Measurements from ENCODE around the gene IFT43. TPM values are rescaled to one million over a fixed set of nuclear protein-coding genes. Genes with fewer than 3 reads are reported as not detected.
A peak's percentile ranks its signal among the peaks of the same experiment; 100 is the strongest.

The IFT43 gene
- total RNA-seq, 6 experiments from 2014 or later = 27.1 to 33.4 (median 29.3) TPM

DNA sequence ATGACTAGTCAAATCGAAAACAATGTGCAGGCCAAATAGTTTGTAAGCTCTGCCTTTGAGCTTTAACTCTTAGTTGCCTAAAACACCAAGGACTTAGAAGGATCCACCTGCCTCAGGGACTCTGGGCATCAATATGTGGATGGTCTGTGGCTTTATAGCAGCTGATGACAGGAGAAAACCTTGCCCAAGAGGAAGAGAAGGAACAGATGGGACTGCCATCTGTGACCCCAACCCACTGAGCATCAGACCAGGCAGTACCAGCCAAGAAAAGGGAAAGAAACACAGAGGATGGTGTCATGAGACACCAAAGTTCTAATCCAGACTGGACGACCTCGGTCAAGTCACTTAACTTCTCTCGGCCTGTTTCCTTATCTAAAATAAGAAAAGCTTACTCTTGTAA is 16.4 kb upstream of the IFT43 start:
- H3K27ac Mint-ChIP-seq = no peak overlapping the region
- no peaks in the 10 kb centered on the region for H3K4me1 Mint-ChIP-seq (ENCODE audit: low read depth)

DNA sequence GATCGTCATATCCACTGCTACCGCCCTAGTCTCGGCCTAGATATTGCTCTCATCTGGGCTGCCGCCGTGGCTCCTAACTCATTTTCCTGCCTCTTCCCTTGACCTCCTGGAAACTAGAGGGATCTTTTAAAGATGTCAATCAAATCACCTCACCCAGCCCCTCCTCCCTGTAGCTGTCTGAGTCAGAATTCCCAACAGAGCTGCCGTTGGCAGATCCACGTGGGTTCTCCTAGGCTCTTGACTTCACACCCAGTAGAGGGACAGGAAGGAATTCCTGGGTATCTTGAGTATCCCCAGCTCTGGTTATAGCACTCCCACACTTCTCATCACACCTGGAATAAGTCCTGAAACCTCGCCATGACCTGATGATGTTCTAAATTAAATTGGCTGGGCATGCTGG is 15.7 kb upstream of the IFT43 start:
- DNase-seq = no peak
- no peaks in the 10 kb centered on the region for H3K4me1 Mint-ChIP-seq (ENCODE audit: low read depth)
- H3K36me3 Mint-ChIP-seq (ENCODE audit: low read depth) = peaks cover 8% of the 10 kb centered on the region; the same call in 1 of the 2 replicates
- TF ChIP-seq, protein P1, sequence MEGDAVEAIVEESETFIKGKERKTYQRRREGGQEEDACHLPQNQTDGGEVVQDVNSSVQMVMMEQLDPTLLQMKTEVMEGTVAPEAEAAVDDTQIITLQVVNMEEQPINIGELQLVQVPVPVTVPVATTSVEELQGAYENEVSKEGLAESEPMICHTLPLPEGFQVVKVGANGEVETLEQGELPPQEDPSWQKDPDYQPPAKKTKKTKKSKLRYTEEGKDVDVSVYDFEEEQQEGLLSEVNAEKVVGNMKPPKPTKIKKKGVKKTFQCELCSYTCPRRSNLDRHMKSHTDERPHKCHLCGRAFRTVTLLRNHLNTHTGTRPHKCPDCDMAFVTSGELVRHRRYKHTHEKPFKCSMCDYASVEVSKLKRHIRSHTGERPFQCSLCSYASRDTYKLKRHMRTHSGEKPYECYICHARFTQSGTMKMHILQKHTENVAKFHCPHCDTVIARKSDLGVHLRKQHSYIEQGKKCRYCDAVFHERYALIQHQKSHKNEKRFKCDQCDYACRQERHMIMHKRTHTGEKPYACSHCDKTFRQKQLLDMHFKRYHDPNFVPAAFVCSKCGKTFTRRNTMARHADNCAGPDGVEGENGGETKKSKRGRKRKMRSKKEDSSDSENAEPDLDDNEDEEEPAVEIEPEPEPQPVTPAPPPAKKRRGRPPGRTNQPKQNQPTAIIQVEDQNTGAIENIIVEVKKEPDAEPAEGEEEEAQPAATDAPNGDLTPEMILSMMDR (IDR thresholded peaks at IDR 0.05) = no peak
- no peak overlapping the region for H3K4me3 Mint-ChIP-seq
- no peak overlapping the region for H3K27ac Mint-ChIP-seq
- H3K9me3 Mint-ChIP-seq = no peaks in the 10 kb centered on the region
- H3K27me3 Mint-ChIP-seq (ENCODE audit: insufficient read depth) = no peaks in the 10 kb centered on the region; the same call in none of the 2 replicates

More for the DNA sequence above, 16.4 kb upstream of the IFT43 start:
- Mint-ChIP-seq H3K9me3 (no peaks in the 10 kb centered on the region), H3K4me3 (no peak overlapping the region), H3K36me3 (ENCODE audit: low read depth) (peaks cover 8% of the 10 kb centered on the region; the same call in 1 of the 2 replicates), H3K27me3 (ENCODE audit: insufficient read depth) (no peaks in the 10 kb centered on the region; the same call in none of the 2 replicates)
- no peak for DNase-seq
- TF ChIP-seq, protein P1 (IDR thresholded peaks at IDR 0.05) = no peak

DNA sequence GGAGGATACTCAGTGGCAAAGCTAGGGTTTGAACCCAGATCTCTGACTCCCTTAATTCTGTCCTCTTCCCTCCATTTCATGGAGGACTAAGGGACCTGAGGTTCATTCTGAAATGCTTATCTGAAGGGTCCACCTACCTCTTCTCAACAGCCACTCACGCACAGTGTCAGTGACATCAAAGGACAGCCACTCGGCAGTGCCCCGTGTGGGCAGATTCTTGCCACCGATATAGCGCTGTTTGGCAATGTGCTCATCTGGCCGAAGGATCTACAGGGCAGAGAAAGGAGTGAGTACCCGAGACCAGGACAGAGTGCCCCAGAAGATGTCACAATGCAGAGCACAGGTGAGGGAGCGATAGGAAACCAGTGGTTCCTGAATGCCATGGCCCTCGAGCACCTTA is 14.6 kb upstream of the IFT43 start:
- Mint-ChIP-seq H3K36me3 (ENCODE audit: low read depth) (peaks cover 5% of the 10 kb centered on the region; the same call in 1 of the 2 replicates), H3K27ac (no peak overlapping the region), H3K27me3 (ENCODE audit: insufficient read depth) (no peaks in the 10 kb centered on the region; the same call in none of the 2 replicates), H3K9me3 (no peaks in the 10 kb centered on the region), H3K4me1 (ENCODE audit: low read depth) (no peaks in the 10 kb centered on the region), H3K4me3 (no peak overlapping the region)
- TF ChIP-seq, protein P1 (IDR thresholded peaks at IDR 0.05) = 0 out of 2 replicates have a peak, but pooled peaks have one; percentile 7
- no peak for DNase-seq

DNA sequence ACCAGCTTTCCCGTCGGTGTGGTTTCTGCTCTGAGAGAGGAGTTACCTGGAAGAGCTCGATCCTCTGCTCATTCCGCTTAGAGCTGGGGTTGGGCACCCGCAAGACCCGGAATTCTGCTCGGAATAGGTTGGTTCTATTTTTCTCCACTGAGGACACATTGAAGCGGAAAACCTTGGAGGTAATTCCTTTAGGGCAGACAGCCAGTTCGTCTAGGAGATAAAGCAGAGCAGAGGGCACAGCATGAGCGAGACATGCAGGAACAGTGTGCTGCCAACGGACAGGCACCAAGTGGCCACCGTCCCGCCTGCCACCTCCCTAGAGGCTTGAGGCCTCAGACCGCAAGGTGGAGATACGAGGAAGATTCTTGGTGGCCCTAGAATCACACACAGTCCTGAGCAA is 14.1 kb upstream of the IFT43 start:
- no peak overlapping the region for H3K4me3 Mint-ChIP-seq
- no peaks in the 10 kb centered on the region; the same call in 1 of the 2 replicates for H3K36me3 Mint-ChIP-seq (ENCODE audit: low read depth)
- no peak for DNase-seq

DNA sequence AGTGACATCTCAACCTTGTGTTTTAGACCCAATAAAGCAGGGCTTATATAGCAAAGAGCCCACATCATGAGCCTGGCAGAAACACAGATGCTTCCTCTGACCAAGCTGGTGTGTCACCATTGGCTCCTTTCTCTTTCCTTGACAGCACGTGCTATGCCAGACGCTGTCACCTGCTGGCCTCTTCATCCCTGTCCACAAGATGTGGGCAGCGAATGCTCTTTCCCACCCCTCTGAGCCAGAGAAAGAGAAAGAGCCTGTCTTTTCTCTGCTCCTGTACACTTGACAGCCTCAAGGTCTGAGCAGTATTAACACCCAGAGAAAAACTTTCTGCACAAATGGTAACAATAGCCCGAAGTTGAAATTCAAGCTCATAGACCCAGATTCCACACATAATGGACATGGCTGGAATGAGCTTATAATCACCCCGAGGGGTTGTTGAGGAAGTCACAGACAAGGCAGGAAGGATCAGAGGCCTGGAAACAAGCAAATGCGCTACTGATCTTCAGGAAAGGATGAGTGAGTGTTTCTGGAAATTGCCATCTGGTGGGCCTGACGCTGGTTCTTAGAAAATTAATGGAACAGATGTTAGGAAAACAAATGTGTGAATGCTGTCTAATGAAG is 12.7 kb upstream of the IFT43 start:
- H3K27ac Mint-ChIP-seq = no peak overlapping the region
- peaks cover 12% of the 10 kb centered on the region for H3K4me1 Mint-ChIP-seq (ENCODE audit: low read depth)
- H3K9me3 Mint-ChIP-seq = no peaks in the 10 kb centered on the region
- TF ChIP-seq, protein P1 (IDR thresholded peaks at IDR 0.05) = no peak
- H3K4me3 Mint-ChIP-seq = no peak overlapping the region
- no peak for DNase-seq
- no peaks in the 10 kb centered on the region; the same call in none of the 2 replicates for H3K27me3 Mint-ChIP-seq (ENCODE audit: insufficient read depth)
- H3K36me3 Mint-ChIP-seq (ENCODE audit: low read depth) = no peaks in the 10 kb centered on the region

More for the DNA sequence above, 14.1 kb upstream of the IFT43 start:
- TF ChIP-seq, protein P1 (IDR thresholded peaks at IDR 0.05) = no peak
- no peaks in the 10 kb centered on the region; the same call in none of the 2 replicates for H3K27me3 Mint-ChIP-seq (ENCODE audit: insufficient read depth)
- H3K4me1 Mint-ChIP-seq (ENCODE audit: low read depth) = no peaks in the 10 kb centered on the region
- H3K27ac Mint-ChIP-seq = no peak overlapping the region
- no peaks in the 10 kb centered on the region for H3K9me3 Mint-ChIP-seq
